ENCODE data around the gene PPP4R3B.

The PPP4R3B gene

GRCh38 chr2:55617175-55618024 is at the start of gene PPP4R3B:
Gene PPP4R3B (minus strand): TSS chr2:55617622. CDS start chr2:55617285, 337 bp downstream.
- peaks cover 11% of the 10 kb centered on the region for H3K4me1 Mint-ChIP-seq (ENCODE audit: low read depth)
- intact Hi-C loops (cut with micrococcal nuclease) = loop anchor here (2.0 to 5.0 kb wide), 3 partner anchors 75 to 385 kb away; partner anchors contain the start of genes CCDC88A, CLHC1, PNPT1 and RPS27A
- H3K27ac Mint-ChIP-seq = no peak within 1 kb of the TSS
- H3K36me3 Mint-ChIP-seq (ENCODE audit: low read depth) = peaks cover 50% of the 10 kb centered on the region
- H3K9me3 Mint-ChIP-seq = no peaks in the 10 kb centered on the region
- H3K4me3 Mint-ChIP-seq = no peak within 1 kb of the TSS
- H3K27me3 Mint-ChIP-seq = no peaks in the 10 kb centered on the region

- intact Hi-C loops (cut with micrococcal nuclease) = no loop called here
- Mint-ChIP-seq H3K27ac (no peak overlapping the region), H3K36me3 (ENCODE audit: low read depth) (peaks cover 72% of the 10 kb centered on the region), H3K9me3 (no peaks in the 10 kb centered on the region), H3K4me1 (ENCODE audit: low read depth) (no peaks in the 10 kb centered on the region), H3K4me3 (no peak overlapping the region), H3K27me3 (no peaks in the 10 kb centered on the region)
Observed at GRCh38 chr2:55653255-55653654, 35.8 kb upstream of the PPP4R3B start.

- H3K27ac Mint-ChIP-seq = no peak overlapping the region
- intact Hi-C loops (cut with micrococcal nuclease) = no loop called here
- no peaks in the 10 kb centered on the region for H3K27me3 Mint-ChIP-seq
- no peak overlapping the region for H3K4me3 Mint-ChIP-seq
- H3K36me3 Mint-ChIP-seq (ENCODE audit: low read depth) = peaks cover 56% of the 10 kb centered on the region
- H3K4me1 Mint-ChIP-seq (ENCODE audit: low read depth) = no peaks in the 10 kb centered on the region
- H3K9me3 Mint-ChIP-seq = no peaks in the 10 kb centered on the region
Observed at GRCh38 chr2:55649211-55649610, 31.8 kb upstream of the PPP4R3B start.

- Mint-ChIP-seq H3K36me3 (ENCODE audit: low read depth) (peaks cover 74% of the 10 kb centered on the region), H3K4me1 (ENCODE audit: low read depth) (no peaks in the 10 kb centered on the region), H3K4me3 (no peak overlapping the region), H3K27me3 (no peaks in the 10 kb centered on the region), H3K27ac (no peak overlapping the region), H3K9me3 (no peaks in the 10 kb centered on the region)
- intact Hi-C loops (cut with micrococcal nuclease) = no loop called here
Observed at GRCh38 chr2:55636831-55637230, 19.4 kb upstream of the PPP4R3B start.

GRCh38 chr2:55628931-55629330 is 11.5 kb upstream of the PPP4R3B start:
- intact Hi-C loops (cut with micrococcal nuclease) = no loop called here
- Mint-ChIP-seq H3K27me3 (no peaks in the 10 kb centered on the region), H3K27ac (no peak overlapping the region), H3K9me3 (no peaks in the 10 kb centered on the region), H3K4me1 (ENCODE audit: low read depth) (peaks cover 18% of the 10 kb centered on the region), H3K4me3 (no peak overlapping the region), H3K36me3 (ENCODE audit: low read depth) (peaks cover 47% of the 10 kb centered on the region)

GRCh38 chr2:55627915-55628314 is 10.5 kb upstream of the PPP4R3B start:
- Mint-ChIP-seq H3K36me3 (ENCODE audit: low read depth) (peaks cover 45% of the 10 kb centered on the region), H3K27me3 (no peaks in the 10 kb centered on the region), H3K4me1 (ENCODE audit: low read depth) (peaks cover 24% of the 10 kb centered on the region), H3K9me3 (no peaks in the 10 kb centered on the region), H3K27ac (no peak overlapping the region), H3K4me3 (no peak overlapping the region)
- intact Hi-C loops (cut with micrococcal nuclease) = no loop called here

- no peak overlapping the region for H3K27ac Mint-ChIP-seq
- peaks cover 34% of the 10 kb centered on the region for H3K4me1 Mint-ChIP-seq (ENCODE audit: low read depth)
- peaks cover 41% of the 10 kb centered on the region for H3K36me3 Mint-ChIP-seq (ENCODE audit: low read depth)
Observed at GRCh38 chr2:55621802-55622201, 4.4 kb upstream of the PPP4R3B start.

GRCh38 chr2:55620123-55620779 is 2.8 kb upstream of the PPP4R3B start:
- peaks cover 25% of the 10 kb centered on the region for H3K4me1 Mint-ChIP-seq (ENCODE audit: low read depth)
- H3K36me3 Mint-ChIP-seq (ENCODE audit: low read depth) = peaks cover 40% of the 10 kb centered on the region
- H3K4me3 Mint-ChIP-seq = peak overlapping the region; percentile 15
- no peaks in the 10 kb centered on the region for H3K27me3 Mint-ChIP-seq
- intact Hi-C loops (cut with micrococcal nuclease) = no loop called here
- no peaks in the 10 kb centered on the region for H3K9me3 Mint-ChIP-seq
- no peak overlapping the region for H3K27ac Mint-ChIP-seq

More at GRCh38 chr2:55621802-55622201, 4.4 kb upstream of the PPP4R3B start:
- H3K27me3 Mint-ChIP-seq = no peaks in the 10 kb centered on the region
- intact Hi-C loops (cut with micrococcal nuclease) = no loop called here
- H3K9me3 Mint-ChIP-seq = no peaks in the 10 kb centered on the region
- no peak overlapping the region for H3K4me3 Mint-ChIP-seq

- Mint-ChIP-seq H3K27ac (no peak overlapping the region), H3K36me3 (ENCODE audit: low read depth) (peaks cover 45% of the 10 kb centered on the region), H3K9me3 (no peaks in the 10 kb centered on the region), H3K4me1 (ENCODE audit: low read depth) (peaks cover 18% of the 10 kb centered on the region), H3K4me3 (no peak overlapping the region), H3K27me3 (no peaks in the 10 kb centered on the region)
- intact Hi-C loops (cut with micrococcal nuclease) = loop anchor here (2.0 to 5.0 kb wide), 3 partner anchors 74 to 386 kb away; partner anchors contain the start of genes CCDC88A, CLHC1, PNPT1 and RPS27A
Observed at GRCh38 chr2:55618275-55619055, 1.0 kb upstream of the PPP4R3B start.

GRCh38 chr2:55618025-55618274 is 528 bp upstream of the PPP4R3B start:
- H3K4me3 Mint-ChIP-seq = no peak overlapping the region
- no peaks in the 10 kb centered on the region for H3K27me3 Mint-ChIP-seq
- H3K4me1 Mint-ChIP-seq (ENCODE audit: low read depth) = peaks cover 16% of the 10 kb centered on the region
- no peaks in the 10 kb centered on the region for H3K9me3 Mint-ChIP-seq
- peaks cover 49% of the 10 kb centered on the region for H3K36me3 Mint-ChIP-seq (ENCODE audit: low read depth)
- no peak overlapping the region for H3K27ac Mint-ChIP-seq
- intact Hi-C loops (cut with micrococcal nuclease) = loop anchor here (2.0 to 5.0 kb wide), 3 partner anchors 75 to 386 kb away; partner anchors contain the start of genes CCDC88A, CLHC1, PNPT1 and RPS27A

- intact Hi-C loops (cut with micrococcal nuclease) = loop anchor here (5.0 kb wide), 2 partner anchors 199 to 384 kb away; partner anchors contain the start of genes CCDC88A, CLHC1 and RPS27A
- Mint-ChIP-seq H3K27ac (no peak overlapping the region), H3K27me3 (no peaks in the 10 kb centered on the region), H3K36me3 (ENCODE audit: low read depth) (peaks cover 50% of the 10 kb centered on the region), H3K9me3 (no peaks in the 10 kb centered on the region), H3K4me3 (no peak overlapping the region), H3K4me1 (ENCODE audit: low read depth) (peaks cover 6% of the 10 kb centered on the region)
Observed at GRCh38 chr2:55616551-55617174, 759 bp downstream of the PPP4R3B start.

- H3K27me3 Mint-ChIP-seq = no peaks in the 10 kb centered on the region
- no peak overlapping the region for H3K27ac Mint-ChIP-seq
- intact Hi-C loops (cut with micrococcal nuclease) = no loop called here
- H3K4me3 Mint-ChIP-seq = no peak overlapping the region
- peaks cover 22% of the 10 kb centered on the region for H3K4me1 Mint-ChIP-seq (ENCODE audit: low read depth)
- no peaks in the 10 kb centered on the region for H3K9me3 Mint-ChIP-seq
- H3K36me3 Mint-ChIP-seq (ENCODE audit: low read depth) = peaks cover 60% of the 10 kb centered on the region
Observed at GRCh38 chr2:55611997-55612396, 5.4 kb downstream of the PPP4R3B start.

GRCh38 chr2:55610954-55611743 is 6.3 kb downstream of the PPP4R3B start:
- peaks cover 60% of the 10 kb centered on the region for H3K36me3 Mint-ChIP-seq (ENCODE audit: low read depth)
- H3K4me3 Mint-ChIP-seq = no peak overlapping the region
- H3K27ac Mint-ChIP-seq = no peak overlapping the region
- H3K27me3 Mint-ChIP-seq = no peaks in the 10 kb centered on the region
- H3K9me3 Mint-ChIP-seq = no peaks in the 10 kb centered on the region
- peaks cover 22% of the 10 kb centered on the region for H3K4me1 Mint-ChIP-seq (ENCODE audit: low read depth)
- intact Hi-C loops (cut with micrococcal nuclease) = no loop called here
